WTC11 (cell line): ENCODE measurements around the gene CAPN2. TPM values are rescaled to one million over a fixed set of nuclear protein-coding genes. Genes with fewer than 3 reads are reported as not detected.

Experiments used
- ATAC-seq: fragments of 200-7000 bp; cut with Tn5 transposase; 2 replicates; pipeline ENCODE4 v1.10.0; 2021; ENCODE audit warnings: mild to moderate bottlenecking, moderate library complexity
- CTCF ChIA-PET: fragments of 300-600 bp; sonication (Branson Sonifier 250); formaldehyde crosslinking; loops from one replicate; lab custom pipeline; 2021; ENCODE audit warnings: antibody characterized with exemption; lab: Charles Lee
- POLR2A ChIA-PET: fragments of 350-600 bp; sonication (Branson Sonifier 250); formaldehyde crosslinking; loops from one replicate; lab custom pipeline; 2021; ENCODE audit warnings: antibody characterized with exemption; lab: Charles Lee
- DNase-seq: peaks from one replicate; pipeline ENCODE4 v3.0.0; 2021; ENCODE audit warnings: low spot score
- H3K27ac Mint-ChIP-seq: 2 replicates; pipeline ENCODE4 v1.8.0; 2021; ENCODE audit warnings: mixed read lengths
- H3K27me3 Mint-ChIP-seq: 2 replicates; pipeline ENCODE4 v1.8.0; 2021; ENCODE audit warnings: low read depth, mild to moderate bottlenecking, moderate library complexity, mixed read lengths
- H3K36me3 Mint-ChIP-seq: 2 replicates; pipeline ENCODE4 v1.8.0; 2021; ENCODE audit warnings: mixed read lengths
- H3K4me1 Mint-ChIP-seq: 2 replicates; pipeline ENCODE4 v1.8.0; 2022; ENCODE audit warnings: mixed read lengths
- H3K4me3 Mint-ChIP-seq: 2 replicates; pipeline ENCODE4 v1.8.0; 2021; ENCODE audit warnings: mild to moderate bottlenecking, moderate library complexity, mixed read lengths
- H3K9me3 Mint-ChIP-seq: 2 replicates; pipeline ENCODE4 v1.8.0; 2021; ENCODE audit warnings: mixed read lengths
- CREB1 ChIP-seq: sonication (generic); formaldehyde crosslinking; IDR thresholded peaks from 2 replicates; pipeline ENCODE4 v1.8.0; 2023; ENCODE audit warnings: mild to moderate bottlenecking, missing genetic modification reagents
- EMX1 ChIP-seq: fragments of 250-450 bp; sonication (Bioruptor Pico); IDR thresholded peaks from 2 replicates; pipeline ENCODE4 v1.8.0; 2021; ENCODE audit warnings: mild to moderate bottlenecking
- FOXP1 ChIP-seq: sonication (generic); formaldehyde crosslinking; IDR thresholded peaks from 2 replicates; pipeline ENCODE4 v1.8.0; 2022; ENCODE audit warnings: missing genetic modification reagents, mild to moderate bottlenecking, moderate library complexity, borderline replicate concordance
- GABPB1 ChIP-seq: sonication (generic); formaldehyde crosslinking; IDR thresholded peaks from 2 replicates; pipeline ENCODE4 v1.8.1; 2023; ENCODE audit warnings: mild to moderate bottlenecking, missing genetic modification reagents
- IRF1 ChIP-seq: sonication (generic); formaldehyde crosslinking; IDR thresholded peaks from 2 replicates; pipeline ENCODE4 v1.8.0; 2023; ENCODE audit warnings: missing genetic modification reagents
- IRF2 ChIP-seq: sonication (generic); formaldehyde crosslinking; IDR thresholded peaks from 2 replicates; pipeline ENCODE4 v1.8.0; 2022; ENCODE audit warnings: low read depth, missing genetic modification reagents, borderline replicate concordance
- JAZF1 ChIP-seq: fragments of 250-450 bp; sonication (Bioruptor Pico); IDR thresholded peaks from 2 replicates; pipeline ENCODE4 v1.9.0; 2021; ENCODE audit warnings: moderate library complexity, mild to moderate bottlenecking, inconsistent platforms
- PRDM15 ChIP-seq: sonication (generic); formaldehyde crosslinking; IDR thresholded peaks from 2 replicates; pipeline ENCODE4 v1.8.0; 2022; ENCODE audit warnings: missing genetic modification reagents
- RORB ChIP-seq: fragments of 250-450 bp; sonication (Bioruptor Pico); IDR thresholded peaks from 2 replicates; pipeline ENCODE4 v1.9.0; 2021; ENCODE audit warnings: mild to moderate bottlenecking
- STAT6 ChIP-seq: sonication (generic); formaldehyde crosslinking; conservative IDR thresholded peaks from 2 replicates; pipeline ENCODE4 v1.8.1; 2023; ENCODE audit warnings: mild to moderate bottlenecking, low read depth, missing genetic modification reagents, moderate library complexity
- TEAD4 ChIP-seq: sonication (generic); formaldehyde crosslinking; IDR thresholded peaks from 2 replicates; pipeline ENCODE4 v1.8.0; 2022; ENCODE audit warnings: mild to moderate bottlenecking, missing genetic modification reagents
- ZNF121 ChIP-seq: sonication (generic); formaldehyde crosslinking; IDR thresholded peaks from 2 replicates; pipeline ENCODE4 v1.8.0; 2023; ENCODE audit warnings: missing genetic modification reagents
- ZNF219 ChIP-seq: sonication (generic); formaldehyde crosslinking; IDR thresholded peaks from 2 replicates; pipeline ENCODE4 v1.8.0; 2023; ENCODE audit warnings: missing genetic modification reagents, mild to moderate bottlenecking, borderline replicate concordance
- ZNF263 ChIP-seq: sonication (generic); formaldehyde crosslinking; IDR thresholded peaks from 2 replicates; pipeline ENCODE4 v1.8.1; 2022; ENCODE audit warnings: low read depth, mild to moderate bottlenecking, moderate library complexity, missing genetic modification reagents
- ZNF423 ChIP-seq: fragments of 250-450 bp; sonication (Bioruptor Pico); IDR thresholded peaks from 2 replicates; pipeline ENCODE4 v2.1.2; 2022; ENCODE audit warnings: mild to moderate bottlenecking, moderate library complexity
- total RNA-seq: library from RNA; stranded (reverse); gene quantifications from 3 replicates; pipeline ENCODE4 v1.2.3, GENCODE V29; 2021
- TF ChIP-seq, protein P1 (sequence below): sonication (generic); formaldehyde crosslinking; IDR thresholded peaks from 2 replicates; pipeline ENCODE4 v1.8.0; 2022; ENCODE audit warnings: mild to moderate bottlenecking, missing genetic modification reagents
- TF ChIP-seq, protein P2 (sequence below): sonication (generic); formaldehyde crosslinking; IDR thresholded peaks from 2 replicates; pipeline ENCODE4 v1.8.1; 2023; ENCODE audit warnings: mild to moderate bottlenecking, missing genetic modification reagents, borderline replicate concordance
- TF ChIP-seq, protein P3 (sequence below): fragments of 250-450 bp; sonication (Bioruptor Pico); IDR thresholded peaks from 2 replicates; pipeline ENCODE4 v2.1.2; 2022; ENCODE audit warnings: mild to moderate bottlenecking, moderate library complexity
- TF ChIP-seq, protein P4 (sequence below): sonication (generic); formaldehyde crosslinking; IDR thresholded peaks from 2 replicates; pipeline ENCODE4 v1.8.1; 2023; ENCODE audit warnings: mild to moderate bottlenecking, missing genetic modification reagents, moderate library complexity
- TF ChIP-seq, protein P5 (sequence below): sonication (generic); formaldehyde crosslinking; IDR thresholded peaks from 2 replicates; pipeline ENCODE4 v1.8.1; 2023; ENCODE audit warnings: mild to moderate bottlenecking, moderate library complexity, missing genetic modification reagents

The CAPN2 gene
- total RNA-seq, 1 experiment from 2014 or later, result 21.3 TPM

DNA sequence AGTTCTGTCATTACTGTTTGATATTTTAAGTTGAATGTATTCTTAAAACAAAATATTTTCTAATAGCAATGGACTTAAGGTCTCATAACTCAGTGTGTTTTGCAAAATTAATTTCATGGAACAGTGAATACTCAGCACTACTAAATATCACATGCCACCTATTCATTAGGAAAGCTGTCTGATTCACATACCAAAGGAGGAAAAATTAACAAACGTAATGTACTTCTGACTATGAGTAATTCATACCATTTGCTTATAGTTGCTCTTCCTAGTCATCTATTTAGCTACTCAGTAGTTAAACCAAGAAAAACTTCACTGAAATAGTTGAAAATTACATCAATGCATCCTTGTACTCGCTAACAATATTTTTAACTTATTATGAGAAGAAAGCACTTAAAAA lies 98.2 kb downstream of the CAPN2 start:
- H3K27me3 Mint-ChIP-seq, result no peaks in the 10 kb centered on the region
- ATAC-seq (no peak), DNase-seq (no peak)
- TF ChIP-seq GABPB1 (CRISPR knock-in tag) (no peak), JAZF1 (CRISPR knock-in tag) (no peak), EMX1 (CRISPR knock-in tag) (no peak), CREB1 (no peak), RORB (CRISPR knock-in tag) (no peak), IRF1 (CRISPR knock-in tag) (no peak), FOXP1 (CRISPR knock-in tag) (no peak), ZNF423 (CRISPR knock-in tag) (no peak), ZNF263 (CRISPR knock-in tag) (no peak), ZNF219 (no peak), ZNF121 (CRISPR knock-in tag) (no peak), TEAD4 (CRISPR knock-in tag) (no peak), IRF2 (CRISPR knock-in tag) (no peak), PRDM15 (no peak), STAT6 (CRISPR knock-in tag) (no peak)
- TF ChIP-seq, protein P1, sequence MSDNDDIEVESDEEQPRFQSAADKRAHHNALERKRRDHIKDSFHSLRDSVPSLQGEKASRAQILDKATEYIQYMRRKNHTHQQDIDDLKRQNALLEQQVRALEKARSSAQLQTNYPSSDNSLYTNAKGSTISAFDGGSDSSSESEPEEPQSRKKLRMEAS, result no peak
- TF ChIP-seq, protein P2, sequence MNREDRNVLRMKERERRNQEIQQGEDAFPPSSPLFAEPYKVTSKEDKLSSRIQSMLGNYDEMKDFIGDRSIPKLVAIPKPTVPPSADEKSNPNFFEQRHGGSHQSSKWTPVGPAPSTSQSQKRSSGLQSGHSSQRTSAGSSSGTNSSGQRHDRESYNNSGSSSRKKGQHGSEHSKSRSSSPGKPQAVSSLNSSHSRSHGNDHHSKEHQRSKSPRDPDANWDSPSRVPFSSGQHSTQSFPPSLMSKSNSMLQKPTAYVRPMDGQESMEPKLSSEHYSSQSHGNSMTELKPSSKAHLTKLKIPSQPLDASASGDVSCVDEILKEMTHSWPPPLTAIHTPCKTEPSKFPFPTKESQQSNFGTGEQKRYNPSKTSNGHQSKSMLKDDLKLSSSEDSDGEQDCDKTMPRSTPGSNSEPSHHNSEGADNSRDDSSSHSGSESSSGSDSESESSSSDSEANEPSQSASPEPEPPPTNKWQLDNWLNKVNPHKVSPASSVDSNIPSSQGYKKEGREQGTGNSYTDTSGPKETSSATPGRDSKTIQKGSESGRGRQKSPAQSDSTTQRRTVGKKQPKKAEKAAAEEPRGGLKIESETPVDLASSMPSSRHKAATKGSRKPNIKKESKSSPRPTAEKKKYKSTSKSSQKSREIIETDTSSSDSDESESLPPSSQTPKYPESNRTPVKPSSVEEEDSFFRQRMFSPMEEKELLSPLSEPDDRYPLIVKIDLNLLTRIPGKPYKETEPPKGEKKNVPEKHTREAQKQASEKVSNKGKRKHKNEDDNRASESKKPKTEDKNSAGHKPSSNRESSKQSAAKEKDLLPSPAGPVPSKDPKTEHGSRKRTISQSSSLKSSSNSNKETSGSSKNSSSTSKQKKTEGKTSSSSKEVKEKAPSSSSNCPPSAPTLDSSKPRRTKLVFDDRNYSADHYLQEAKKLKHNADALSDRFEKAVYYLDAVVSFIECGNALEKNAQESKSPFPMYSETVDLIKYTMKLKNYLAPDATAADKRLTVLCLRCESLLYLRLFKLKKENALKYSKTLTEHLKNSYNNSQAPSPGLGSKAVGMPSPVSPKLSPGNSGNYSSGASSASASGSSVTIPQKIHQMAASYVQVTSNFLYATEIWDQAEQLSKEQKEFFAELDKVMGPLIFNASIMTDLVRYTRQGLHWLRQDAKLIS (CRISPR knock-in tag), result no peak
- TF ChIP-seq, protein P3, sequence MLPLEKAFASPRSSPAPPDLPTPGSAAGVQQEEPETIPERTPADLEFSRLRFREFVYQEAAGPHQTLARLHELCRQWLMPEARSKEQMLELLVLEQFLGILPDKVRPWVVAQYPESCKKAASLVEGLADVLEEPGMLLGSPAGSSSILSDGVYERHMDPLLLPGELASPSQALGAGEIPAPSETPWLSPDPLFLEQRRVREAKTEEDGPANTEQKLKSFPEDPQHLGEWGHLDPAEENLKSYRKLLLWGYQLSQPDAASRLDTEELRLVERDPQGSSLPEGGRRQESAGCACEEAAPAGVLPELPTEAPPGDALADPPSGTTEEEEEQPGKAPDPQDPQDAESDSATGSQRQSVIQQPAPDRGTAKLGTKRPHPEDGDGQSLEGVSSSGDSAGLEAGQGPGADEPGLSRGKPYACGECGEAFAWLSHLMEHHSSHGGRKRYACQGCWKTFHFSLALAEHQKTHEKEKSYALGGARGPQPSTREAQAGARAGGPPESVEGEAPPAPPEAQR, result no peak
- TF ChIP-seq, protein P4, sequence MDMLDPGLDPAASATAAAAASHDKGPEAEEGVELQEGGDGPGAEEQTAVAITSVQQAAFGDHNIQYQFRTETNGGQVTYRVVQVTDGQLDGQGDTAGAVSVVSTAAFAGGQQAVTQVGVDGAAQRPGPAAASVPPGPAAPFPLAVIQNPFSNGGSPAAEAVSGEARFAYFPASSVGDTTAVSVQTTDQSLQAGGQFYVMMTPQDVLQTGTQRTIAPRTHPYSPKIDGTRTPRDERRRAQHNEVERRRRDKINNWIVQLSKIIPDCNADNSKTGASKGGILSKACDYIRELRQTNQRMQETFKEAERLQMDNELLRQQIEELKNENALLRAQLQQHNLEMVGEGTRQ (CRISPR knock-in tag), result no peak
- TF ChIP-seq, protein P5, sequence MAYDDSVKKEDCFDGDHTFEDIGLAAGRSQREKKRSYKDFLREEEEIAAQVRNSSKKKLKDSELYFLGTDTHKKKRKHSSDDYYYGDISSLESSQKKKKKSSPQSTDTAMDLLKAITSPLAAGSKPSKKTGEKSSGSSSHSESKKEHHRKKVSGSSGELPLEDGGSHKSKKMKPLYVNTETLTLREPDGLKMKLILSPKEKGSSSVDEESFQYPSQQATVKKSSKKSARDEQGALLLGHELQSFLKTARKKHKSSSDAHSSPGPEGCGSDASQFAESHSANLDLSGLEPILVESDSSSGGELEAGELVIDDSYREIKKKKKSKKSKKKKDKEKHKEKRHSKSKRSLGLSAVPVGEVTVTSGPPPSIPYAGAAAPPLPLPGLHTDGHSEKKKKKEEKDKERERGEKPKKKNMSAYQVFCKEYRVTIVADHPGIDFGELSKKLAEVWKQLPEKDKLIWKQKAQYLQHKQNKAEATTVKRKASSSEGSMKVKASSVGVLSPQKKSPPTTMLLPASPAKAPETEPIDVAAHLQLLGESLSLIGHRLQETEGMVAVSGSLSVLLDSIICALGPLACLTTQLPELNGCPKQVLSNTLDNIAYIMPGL, result no peak
- H3K4me1 Mint-ChIP-seq, result no peaks in the 10 kb centered on the region
- H3K36me3 Mint-ChIP-seq, result peaks cover 63% of the 10 kb centered on the region
- H3K27ac Mint-ChIP-seq, result no peak overlapping the region
- H3K4me3 Mint-ChIP-seq, result no peak overlapping the region
- ChIA-PET POLR2A (no interaction called here), CTCF (interaction anchor here (2.4 kb wide), 1 partner anchor 14 kb away, joined by 5 read pairs; no protein-coding TSS in a partner anchor)
- H3K9me3 Mint-ChIP-seq, result peaks cover 8% of the 10 kb centered on the region
